K562 (cell line): ENCODE measurements around the gene CBX4. TPM values are rescaled to one million over a fixed set of nuclear protein-coding genes. Genes with fewer than 3 reads are reported as not detected.
A peak's percentile ranks its signal among the peaks of the same experiment; 100 is the strongest.

Source experiments
- BRD9 ChIP-seq: fragments of 450-650 bp; IDR thresholded peaks from 2 replicates; pipeline ENCODE4 v1.6.1; 2018; ENCODE audit warnings: low read depth; ENCODE audit not compliant: partially characterized antibody
- CEBPB ChIP-seq: fragments of 450-650 bp; IDR thresholded peaks from 2 replicates; pipeline ENCODE4 v1.6.1; 2016; ENCODE audit warnings: missing genetic modification characterization, missing compliant biosample characterization
- DACH1 ChIP-seq: fragments of 450-650 bp; IDR thresholded peaks from 2 replicates; pipeline ENCODE4 v1.6.1; 2018; ENCODE audit not compliant: partially characterized antibody
- GATA2 ChIP-seq: sonication (generic); formaldehyde crosslinking; IDR thresholded peaks from 2 replicates; pipeline ENCODE4 v1.4.0; 2020; ENCODE audit warnings: mild to moderate bottlenecking, missing genetic modification reagents
- ILF3 ChIP-seq: fragments of 450-650 bp; IDR thresholded peaks from 2 replicates; pipeline ENCODE4 v1.6.1; 2018; ENCODE audit warnings: antibody characterized with exemption, mild to moderate bottlenecking, moderate library complexity, borderline replicate concordance
- KAT7 ChIP-seq: sonication (generic); formaldehyde crosslinking; IDR thresholded peaks from 2 replicates; pipeline ENCODE4 v1.8.0; 2022; ENCODE audit warnings: missing genetic modification reagents, mild to moderate bottlenecking, borderline replicate concordance
- MTA3 ChIP-seq: fragments of 450-650 bp; formaldehyde crosslinking; IDR thresholded peaks from 2 replicates; pipeline ENCODE4 v1.6.1; 2017; ENCODE audit warnings: mild to moderate bottlenecking, borderline replicate concordance
- NR4A1 ChIP-seq, 2 experiments: fragments of 250-450 bp in 1 of 2; fragments of 450-650 bp in 1 of 2; sonication (Bioruptor Pico) in 1 of 2; IDR thresholded peaks; 2 replicates each; pipeline versions ENCODE4 v1.4.0 to v1.6.1; 2016 to 2020; ENCODE audit warnings: mild to moderate bottlenecking in 2 of 2, missing compliant biosample characterization in 1 of 2, missing genetic modification characterization in 1 of 2, moderate library complexity in 1 of 2
- SMAD4 ChIP-seq: fragments of 250-450 bp; sonication (Bioruptor Pico); conservative IDR thresholded peaks from 2 replicates; pipeline ENCODE4 v1.8.0; 2021; ENCODE audit warnings: inconsistent platforms, mild to moderate bottlenecking, moderate library complexity
- TAF1 ChIP-seq: IDR thresholded peaks from 2 replicates; pipeline ENCODE4 v1.6.1; 2011; ENCODE audit warnings: mild to moderate bottlenecking, low read length, moderate library complexity; ENCODE audit not compliant: insufficient read depth, control insufficient read depth, severe bottlenecking; ENCODE audit errors: extremely low read depth
- TBP ChIP-seq: optimal IDR thresholded peaks from 2 replicates; pipeline ENCODE3; 2011; ENCODE audit warnings: low read depth, low read length, improper control_type of control experiment
- TSC22D4 ChIP-seq: fragments of 450-650 bp; IDR thresholded peaks from 2 replicates; pipeline ENCODE4 v1.6.1; 2016; ENCODE audit warnings: missing genetic modification characterization, missing biosample characterization, control low read depth
- ZFX ChIP-seq: sonication (generic); formaldehyde crosslinking; IDR thresholded peaks from 2 replicates; pipeline ENCODE4 v1.8.0; 2022; ENCODE audit warnings: mild to moderate bottlenecking, missing genetic modification reagents, moderate library complexity
- ZNF232 ChIP-seq: sonication (generic); formaldehyde crosslinking; IDR thresholded peaks from 2 replicates; pipeline ENCODE4 v1.8.0; 2022; ENCODE audit warnings: mild to moderate bottlenecking, missing genetic modification reagents
- ZNF311 ChIP-seq: fragments of 250-450 bp; sonication (Bioruptor Pico); IDR thresholded peaks from 2 replicates; pipeline ENCODE4 v1.4.0; 2020; ENCODE audit warnings: mild to moderate bottlenecking, moderate library complexity
- ZNF583 ChIP-seq: fragments of 250-450 bp; sonication (Bioruptor Pico); IDR thresholded peaks from 2 replicates; pipeline ENCODE4 v1.4.0; 2020
- ZNF586 ChIP-seq: fragments of 450-650 bp; formaldehyde crosslinking; conservative IDR thresholded peaks from 2 replicates; pipeline ENCODE4 v1.4.0; 2020; ENCODE audit warnings: mild to moderate bottlenecking, moderate library complexity
- ZNF589 ChIP-seq: fragments of 200-800 bp; sonication (Bioruptor generic); IDR thresholded peaks from 2 replicates; pipeline ENCODE4 v1.6.1; 2016; ENCODE audit warnings: low read depth, missing genetic modification characterization, missing compliant biosample characterization
- ZNF780A ChIP-seq: fragments of 250-450 bp; sonication (Bioruptor Pico); IDR thresholded peaks from 2 replicates; pipeline ENCODE4 v1.5.0; 2021; ENCODE audit warnings: mild to moderate bottlenecking
- polyA plus RNA-seq, 8 experiments: library from polyadenylated mRNA; depleted of rRNA in 4 of 8; stranded (reverse) in 5 of 8; unstranded in 3 of 8; fragments of >200 nt; fragmentation: Nextera tagmentation in 2 of 8; fragmentation: Illumina TruSeq in 1 of 8; extraction: Ambion mirVana in 2 of 8; extraction: Trizol in 1 of 8; gene quantifications; 2 replicates each; pipeline versions ENCODE4 v1.2.1 to v1.2.3, GENCODE V29; 2011 to 2014; ENCODE audit warnings: inconsistent platforms in 1 of 8, missing spikeins in 1 of 8
- total RNA-seq, 7 experiments: library from RNA; depleted of rRNA in 6 of 7; stranded (reverse); fragments of >200 nt in 6 of 7; fragmentation: Illumina TruSeq in 2 of 7; extraction: Trizol in 2 of 7; gene quantifications; 2 replicates each; pipeline versions ENCODE4 v1.2.1 to v1.2.3, GENCODE V29; 2011 to 2021; ENCODE audit warnings: low replicate concordance in 1 of 7
- TF ChIP-seq, protein P1 (sequence below), 2 experiments: fragments of 450-650 bp; IDR thresholded peaks; 2 replicates each; pipeline ENCODE4 v1.6.1; 2016
- TF ChIP-seq, protein P2 (sequence below): fragments of 250-450 bp; sonication (Bioruptor Pico); IDR thresholded peaks from 2 replicates; pipeline ENCODE4 v1.5.0; 2021
- TF ChIP-seq, protein P3 (sequence below): fragments of 450-650 bp; IDR thresholded peaks from 2 replicates; pipeline ENCODE4 v1.6.1; 2017; ENCODE audit warnings: antibody characterized with exemption, mild to moderate bottlenecking

The CBX4 gene
- total and polyA plus RNA-seq, 9 of the 15 experiments (the other 6 are each of a cell fraction or from before 2014, with no cell fraction given), result 0.98 to 50.5 (median 10.0) TPM

- TF ChIP-seq, protein P1, sequence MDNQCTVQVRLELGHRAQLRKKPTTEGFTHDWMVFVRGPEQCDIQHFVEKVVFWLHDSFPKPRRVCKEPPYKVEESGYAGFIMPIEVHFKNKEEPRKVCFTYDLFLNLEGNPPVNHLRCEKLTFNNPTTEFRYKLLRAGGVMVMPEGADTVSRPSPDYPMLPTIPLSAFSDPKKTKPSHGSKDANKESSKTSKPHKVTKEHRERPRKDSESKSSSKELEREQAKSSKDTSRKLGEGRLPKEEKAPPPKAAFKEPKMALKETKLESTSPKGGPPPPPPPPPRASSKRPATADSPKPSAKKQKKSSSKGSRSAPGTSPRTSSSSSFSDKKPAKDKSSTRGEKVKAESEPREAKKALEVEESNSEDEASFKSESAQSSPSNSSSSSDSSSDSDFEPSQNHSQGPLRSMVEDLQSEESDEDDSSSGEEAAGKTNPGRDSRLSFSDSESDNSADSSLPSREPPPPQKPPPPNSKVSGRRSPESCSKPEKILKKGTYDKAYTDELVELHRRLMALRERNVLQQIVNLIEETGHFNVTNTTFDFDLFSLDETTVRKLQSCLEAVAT (IDR thresholded peaks at IDR 0.05), result no peak
- no peak for TF ChIP-seq TSC22D4 (tag)
- no peak for TF ChIP-seq MTA3
- TF ChIP-seq TAF1, result peak; percentile 46
- TF ChIP-seq, protein P2, sequence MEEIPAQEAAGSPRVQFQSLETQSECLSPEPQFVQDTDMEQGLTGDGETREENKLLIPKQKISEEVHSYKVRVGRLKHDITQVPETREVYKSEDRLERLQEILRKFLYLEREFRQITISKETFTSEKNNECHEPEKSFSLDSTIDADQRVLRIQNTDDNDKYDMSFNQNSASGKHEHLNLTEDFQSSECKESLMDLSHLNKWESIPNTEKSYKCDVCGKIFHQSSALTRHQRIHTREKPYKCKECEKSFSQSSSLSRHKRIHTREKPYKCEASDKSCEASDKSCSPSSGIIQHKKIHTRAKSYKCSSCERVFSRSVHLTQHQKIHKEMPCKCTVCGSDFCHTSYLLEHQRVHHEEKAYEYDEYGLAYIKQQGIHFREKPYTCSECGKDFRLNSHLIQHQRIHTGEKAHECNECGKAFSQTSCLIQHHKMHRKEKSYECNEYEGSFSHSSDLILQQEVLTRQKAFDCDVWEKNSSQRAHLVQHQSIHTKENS (CRISPR knock-in tag), result no peak
- TF ChIP-seq ZNF589, result peak; percentile 80; the same call in 1 of the 2 replicates
- no peak for TF ChIP-seq CEBPB
- peak; percentile 8 for TF ChIP-seq TBP
- no peak for TF ChIP-seq KAT7 (CRISPR knock-in tag)
- TF ChIP-seq ZNF311, result no peak
- no peak for TF ChIP-seq BRD9
- no peak for TF ChIP-seq DACH1
- TF ChIP-seq ZFX (CRISPR knock-in tag), result no peak; the same call in 1 of the 2 replicates
- no peak for TF ChIP-seq GATA2 (CRISPR knock-in tag)
- TF ChIP-seq ZNF780A (CRISPR knock-in tag), result no peak
- no peak for TF ChIP-seq ILF3
- peak; percentile 54 for TF ChIP-seq SMAD4
- TF ChIP-seq ZNF583 (CRISPR knock-in tag), result no peak
- TF ChIP-seq, protein P3, sequence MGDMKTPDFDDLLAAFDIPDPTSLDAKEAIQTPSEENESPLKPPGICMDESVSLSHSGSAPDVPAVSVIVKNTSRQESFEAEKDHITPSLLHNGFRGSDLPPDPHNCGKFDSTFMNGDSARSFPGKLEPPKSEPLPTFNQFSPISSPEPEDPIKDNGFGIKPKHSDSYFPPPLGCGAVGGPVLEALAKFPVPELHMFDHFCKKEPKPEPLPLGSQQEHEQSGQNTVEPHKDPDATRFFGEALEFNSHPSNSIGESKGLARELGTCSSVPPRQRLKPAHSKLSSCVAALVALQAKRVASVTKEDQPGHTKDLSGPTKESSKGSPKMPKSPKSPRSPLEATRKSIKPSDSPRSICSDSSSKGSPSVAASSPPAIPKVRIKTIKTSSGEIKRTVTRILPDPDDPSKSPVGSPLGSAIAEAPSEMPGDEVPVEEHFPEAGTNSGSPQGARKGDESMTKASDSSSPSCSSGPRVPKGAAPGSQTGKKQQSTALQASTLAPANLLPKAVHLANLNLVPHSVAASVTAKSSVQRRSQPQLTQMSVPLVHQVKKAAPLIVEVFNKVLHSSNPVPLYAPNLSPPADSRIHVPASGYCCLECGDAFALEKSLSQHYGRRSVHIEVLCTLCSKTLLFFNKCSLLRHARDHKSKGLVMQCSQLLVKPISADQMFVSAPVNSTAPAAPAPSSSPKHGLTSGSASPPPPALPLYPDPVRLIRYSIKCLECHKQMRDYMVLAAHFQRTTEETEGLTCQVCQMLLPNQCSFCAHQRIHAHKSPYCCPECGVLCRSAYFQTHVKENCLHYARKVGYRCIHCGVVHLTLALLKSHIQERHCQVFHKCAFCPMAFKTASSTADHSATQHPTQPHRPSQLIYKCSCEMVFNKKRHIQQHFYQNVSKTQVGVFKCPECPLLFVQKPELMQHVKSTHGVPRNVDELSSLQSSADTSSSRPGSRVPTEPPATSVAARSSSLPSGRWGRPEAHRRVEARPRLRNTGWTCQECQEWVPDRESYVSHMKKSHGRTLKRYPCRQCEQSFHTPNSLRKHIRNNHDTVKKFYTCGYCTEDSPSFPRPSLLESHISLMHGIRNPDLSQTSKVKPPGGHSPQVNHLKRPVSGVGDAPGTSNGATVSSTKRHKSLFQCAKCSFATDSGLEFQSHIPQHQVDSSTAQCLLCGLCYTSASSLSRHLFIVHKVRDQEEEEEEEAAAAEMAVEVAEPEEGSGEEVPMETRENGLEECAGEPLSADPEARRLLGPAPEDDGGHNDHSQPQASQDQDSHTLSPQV, result peak; percentile 51; the same call in 1 of the 2 replicates
- TF ChIP-seq NR4A1 (CRISPR knock-in tag; IDR thresholded peaks at IDR 0.05), result no peak
- TF ChIP-seq NR4A1 (tag; IDR thresholded peaks at IDR 0.05), result no peak
- TF ChIP-seq ZNF586, result no peak
- TF ChIP-seq ZNF232 (CRISPR knock-in tag), result no peak
Observed at GRCh38 chr17:79813297-79814126, 25.7 kb downstream of the CBX4 start (continued).
